OCI-LY1 (cell line): Measurements from ENCODE around the gene ZNF333.

ENCODE experiments used
- H2AFZ ChIP-seq: fragments of 200-600 bp; sonication (generic), shearing (Covaris generic); 2 replicates; pipeline ENCODE4 v1.6.0; 2014; ENCODE audit warnings: antibody characterized with exemption, mild to moderate bottlenecking, low read length
- H3F3A ChIP-seq: fragments of 200-600 bp; sonication (generic), shearing (Covaris generic); 2 replicates; pipeline ENCODE4 v1.6.0; 2014; ENCODE audit warnings: mild to moderate bottlenecking, antibody characterized with exemption, low read length, moderate library complexity; ENCODE audit not compliant: insufficient read depth
- H3K27ac ChIP-seq: fragments of 200-600 bp; sonication (generic); 2 replicates; pipeline ENCODE4 v1.5.1; 2014; ENCODE audit warnings: low read length, mixed run types, mild to moderate bottlenecking, low read depth; ENCODE audit not compliant: poor library complexity, severe bottlenecking
- H3K27me3 ChIP-seq: fragments of 200-600 bp; sonication (generic); 2 replicates; pipeline ENCODE4 v1.6.0; 2014; ENCODE audit warnings: antibody characterized with exemption, mild to moderate bottlenecking, low read length, moderate library complexity; ENCODE audit not compliant: insufficient read depth
- H3K36me3 ChIP-seq: fragments of 200-600 bp; sonication (generic); 2 replicates; pipeline ENCODE4 v1.6.1; 2014; ENCODE audit warnings: mild to moderate bottlenecking, antibody characterized with exemption, low read length, moderate library complexity, mixed read lengths; ENCODE audit not compliant: insufficient read depth
- H3K4me1 ChIP-seq: fragments of 200-600 bp; sonication (generic); 2 replicates; pipeline ENCODE4 v1.5.1; 2014; ENCODE audit warnings: mild to moderate bottlenecking, low read length, moderate library complexity; ENCODE audit not compliant: insufficient read depth, severe bottlenecking
- H3K4me2 ChIP-seq: fragments of 200-600 bp; sonication (generic), shearing (Covaris generic); 2 replicates; pipeline ENCODE4 v1.6.1; 2014; ENCODE audit warnings: low read length
- H3K4me3 ChIP-seq: fragments of 200-600 bp; sonication (generic); 2 replicates; pipeline ENCODE4 v1.5.1; 2014; ENCODE audit warnings: low read length, low read depth, mild to moderate bottlenecking, mixed read lengths; ENCODE audit not compliant: poor library complexity, severe bottlenecking
- H3K79me2 ChIP-seq: fragments of 200-600 bp; shearing (Covaris generic); 2 replicates; pipeline ENCODE4 v1.6.1; 2016; ENCODE audit warnings: mixed run types, low read length, mixed read lengths; ENCODE audit not compliant: insufficient read depth
- H3K9ac ChIP-seq: fragments of 200-600 bp; sonication (generic), shearing (Covaris generic); 2 replicates; pipeline ENCODE4 v1.6.1; 2014; ENCODE audit warnings: mild to moderate bottlenecking, low read length, mixed read lengths
- H3K9me2 ChIP-seq: fragments of 200-600 bp; sonication (generic), shearing (Covaris generic); 2 replicates; pipeline ENCODE4 v1.6.1; 2014; ENCODE audit warnings: low read depth, mild to moderate bottlenecking, low read length, mixed read lengths
- H3K9me3 ChIP-seq: fragments of 200-600 bp; shearing (Covaris generic); 2 replicates; pipeline ENCODE4 v1.6.1; 2014; ENCODE audit warnings: low read length, mixed read lengths
- H4K20me1 ChIP-seq: fragments of 200-600 bp; sonication (generic), shearing (Covaris generic); 2 replicates; pipeline ENCODE4 v1.6.0; 2016; ENCODE audit warnings: mild to moderate bottlenecking, low read length; ENCODE audit not compliant: insufficient read depth
- EZH2 ChIP-seq: fragments of 200-600 bp; sonication (generic), shearing (Covaris generic); IDR thresholded peaks from 2 replicates; pipeline ENCODE4 v1.8.0; 2017; ENCODE audit warnings: borderline replicate concordance, mixed run types, mild to moderate bottlenecking, antibody characterized with exemption, low read length, moderate library complexity, mixed read lengths
- TF ChIP-seq, protein P1 (sequence below): fragments of 200-600 bp; sonication (generic), shearing (Covaris generic); IDR thresholded peaks from 2 replicates; pipeline ENCODE4 v1.5.1; 2017; ENCODE audit warnings: mild to moderate bottlenecking, antibody characterized with exemption, low read length, moderate library complexity, mixed read lengths

The ZNF333 gene

GRCh38 chr19:14674764-14675163, 15.1 kb upstream of the ZNF333 start, which contains the start of gene ADGRE3:
Gene ADGRE3 (minus strand): TSS chr19:14674844. CDS start chr19:14674770, 74 bp downstream.
- no peaks in the 10 kb centered on the region for H3K79me2 ChIP-seq
- no peaks in the 10 kb centered on the region for H3K4me1 ChIP-seq
- H3K27me3 ChIP-seq: peaks cover 11% of the 10 kb centered on the region; the same call in 1 of the 2 replicates
- no peak within 1 kb of the TSS for H3K4me2 ChIP-seq
- H3K9ac ChIP-seq: no peak within 1 kb of the TSS
- no peak within 1 kb of the TSS for H3K4me3 ChIP-seq
- no peak within 1 kb of the TSS for H2AFZ ChIP-seq
- no peaks in the 10 kb centered on the region for H3K36me3 ChIP-seq
- TF ChIP-seq, protein P1, sequence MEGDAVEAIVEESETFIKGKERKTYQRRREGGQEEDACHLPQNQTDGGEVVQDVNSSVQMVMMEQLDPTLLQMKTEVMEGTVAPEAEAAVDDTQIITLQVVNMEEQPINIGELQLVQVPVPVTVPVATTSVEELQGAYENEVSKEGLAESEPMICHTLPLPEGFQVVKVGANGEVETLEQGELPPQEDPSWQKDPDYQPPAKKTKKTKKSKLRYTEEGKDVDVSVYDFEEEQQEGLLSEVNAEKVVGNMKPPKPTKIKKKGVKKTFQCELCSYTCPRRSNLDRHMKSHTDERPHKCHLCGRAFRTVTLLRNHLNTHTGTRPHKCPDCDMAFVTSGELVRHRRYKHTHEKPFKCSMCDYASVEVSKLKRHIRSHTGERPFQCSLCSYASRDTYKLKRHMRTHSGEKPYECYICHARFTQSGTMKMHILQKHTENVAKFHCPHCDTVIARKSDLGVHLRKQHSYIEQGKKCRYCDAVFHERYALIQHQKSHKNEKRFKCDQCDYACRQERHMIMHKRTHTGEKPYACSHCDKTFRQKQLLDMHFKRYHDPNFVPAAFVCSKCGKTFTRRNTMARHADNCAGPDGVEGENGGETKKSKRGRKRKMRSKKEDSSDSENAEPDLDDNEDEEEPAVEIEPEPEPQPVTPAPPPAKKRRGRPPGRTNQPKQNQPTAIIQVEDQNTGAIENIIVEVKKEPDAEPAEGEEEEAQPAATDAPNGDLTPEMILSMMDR: no peak
- no peaks in the 10 kb centered on the region for H3K9me2 ChIP-seq
- H3K9me3 ChIP-seq: no peaks in the 10 kb centered on the region
- no peaks in the 10 kb centered on the region for H4K20me1 ChIP-seq
- no peaks in the 10 kb centered on the region for H3F3A ChIP-seq
- no peak within 1 kb of the TSS for H3K27ac ChIP-seq

- no peak for TF ChIP-seq EZH2
- TF ChIP-seq, protein P1: no peak
- H3K27me3 ChIP-seq: no peaks in the 10 kb centered on the region; the same call in 1 of the 2 replicates
Observed at GRCh38 chr19:14676762-14677161, 13.1 kb upstream of the ZNF333 start.

DNA sequence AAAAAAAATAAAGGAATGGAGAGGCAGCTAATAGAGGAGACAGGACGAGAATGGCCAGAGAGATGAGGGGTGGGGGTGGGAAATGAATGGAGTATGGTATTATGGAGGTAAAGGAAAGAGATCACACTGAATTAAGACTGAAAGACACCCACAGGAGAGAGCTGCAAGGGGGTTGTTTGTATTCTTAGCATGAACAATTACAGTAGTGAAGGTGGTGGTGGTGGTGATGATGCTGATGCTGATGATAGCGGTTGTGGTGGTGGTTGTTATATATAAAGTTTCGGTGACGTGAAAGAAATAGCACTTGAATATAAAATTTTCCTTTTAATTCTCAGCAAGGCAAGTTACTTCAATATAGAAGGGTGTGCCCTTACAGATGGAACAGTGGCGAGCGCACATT, 12.4 kb upstream of the ZNF333 start:
- Histone ChIP-seq H3K4me2 (no peak overlapping the region), H3F3A (no peaks in the 10 kb centered on the region), H3K4me1 (no peaks in the 10 kb centered on the region), H3K27ac (no peak overlapping the region), H3K9ac (no peak overlapping the region), H4K20me1 (no peaks in the 10 kb centered on the region), H3K27me3 (no peaks in the 10 kb centered on the region; the same call in 1 of the 2 replicates), H3K9me2 (no peaks in the 10 kb centered on the region), H3K79me2 (no peaks in the 10 kb centered on the region), H3K36me3 (no peaks in the 10 kb centered on the region), H3K4me3 (no peak overlapping the region), H2AFZ (no peak overlapping the region), H3K9me3 (no peaks in the 10 kb centered on the region)
- TF ChIP-seq EZH2: no peak

More at GRCh38 chr19:14676762-14677161, 13.1 kb upstream of the ZNF333 start:
- Histone ChIP-seq H3K36me3 (no peaks in the 10 kb centered on the region), H3K9me3 (no peaks in the 10 kb centered on the region), H4K20me1 (no peaks in the 10 kb centered on the region), H3K4me2 (no peak overlapping the region), H3K79me2 (no peaks in the 10 kb centered on the region), H2AFZ (no peak overlapping the region), H3K27ac (no peak overlapping the region), H3K4me3 (no peak overlapping the region), H3F3A (no peaks in the 10 kb centered on the region), H3K4me1 (no peaks in the 10 kb centered on the region), H3K9me2 (no peaks in the 10 kb centered on the region), H3K9ac (no peak overlapping the region)

- Histone ChIP-seq H3K27ac (no peak overlapping the region), H4K20me1 (no peaks in the 10 kb centered on the region), H3K36me3 (no peaks in the 10 kb centered on the region), H3K9ac (no peak overlapping the region), H2AFZ (no peak overlapping the region), H3K9me2 (no peaks in the 10 kb centered on the region), H3K4me2 (no peak overlapping the region), H3K4me1 (no peaks in the 10 kb centered on the region), H3K4me3 (no peak overlapping the region), H3K9me3 (no peaks in the 10 kb centered on the region), H3K79me2 (no peaks in the 10 kb centered on the region), H3F3A (no peaks in the 10 kb centered on the region), H3K27me3 (no peaks in the 10 kb centered on the region; the same call in 1 of the 2 replicates)
- TF ChIP-seq EZH2: no peak
- TF ChIP-seq, protein P1: no peak
Observed at GRCh38 chr19:14678199-14678598, 11.6 kb upstream of the ZNF333 start.
